ENCODE results near the gene KSR1.

KSR1 gene

GRCh38 chr17:27520491-27521185 is 64.4 kb downstream of the KSR1 start:
- no peak for DNase-seq

- DNase-seq, result no peak
Observed at GRCh38 chr17:27521281-27522027, 65.2 kb downstream of the KSR1 start.

- DNase-seq, result no peak
Observed at GRCh38 chr17:27522028-27522635, 65.9 kb downstream of the KSR1 start.

GRCh38 chr17:27523712-27524111 is 67.5 kb downstream of the KSR1 start:
- DNase-seq, result no peak

- no peak for DNase-seq
Observed at GRCh38 chr17:27524594-27524993, 68.3 kb downstream of the KSR1 start.

GRCh38 chr17:27525316-27525715 is 69.1 kb downstream of the KSR1 start:
- DNase-seq, result no peak

- DNase-seq, result no peak
Observed at GRCh38 chr17:27525836-27526603, 69.8 kb downstream of the KSR1 start.

- DNase-seq, result no peak
Observed at GRCh38 chr17:27526604-27527002, 70.4 kb downstream of the KSR1 start.

- peak; percentile 43 for DNase-seq
Observed at GRCh38 chr17:27529230-27529796, 73.1 kb downstream of the KSR1 start.

- DNase-seq, result peak; percentile 59
Observed at GRCh38 chr17:27530764-27531391, 74.6 kb downstream of the KSR1 start.

GRCh38 chr17:27531469-27531961 is 75.3 kb downstream of the KSR1 start:
- no peak for DNase-seq

- peak; percentile 80 for DNase-seq
Observed at GRCh38 chr17:27532269-27533263, 76.3 kb downstream of the KSR1 start.

- no peak for DNase-seq
Observed at GRCh38 chr17:27533874-27534815, 77.9 kb downstream of the KSR1 start.

GRCh38 chr17:27535178-27535928 is 79.1 kb downstream of the KSR1 start:
- no peak for DNase-seq

GRCh38 chr17:27535975-27536374 is 79.7 kb downstream of the KSR1 start:
- no peak for DNase-seq

GRCh38 chr17:27536781-27537180 is 80.5 kb downstream of the KSR1 start:
- DNase-seq, result no peak

GRCh38 chr17:27538156-27538955 is 82.1 kb downstream of the KSR1 start:
- DNase-seq, result no peak

GRCh38 chr17:27539152-27539551 is 82.9 kb downstream of the KSR1 start:
- no peak for DNase-seq
